ENCODE data around the gene TPM2.

Gene TPM2

GRCh38 chr9:35679091-35679490 lies 10.6 kb downstream of the TPM2 start:
- DNase-seq (ENCODE audit: low read depth), result no peak

DNA sequence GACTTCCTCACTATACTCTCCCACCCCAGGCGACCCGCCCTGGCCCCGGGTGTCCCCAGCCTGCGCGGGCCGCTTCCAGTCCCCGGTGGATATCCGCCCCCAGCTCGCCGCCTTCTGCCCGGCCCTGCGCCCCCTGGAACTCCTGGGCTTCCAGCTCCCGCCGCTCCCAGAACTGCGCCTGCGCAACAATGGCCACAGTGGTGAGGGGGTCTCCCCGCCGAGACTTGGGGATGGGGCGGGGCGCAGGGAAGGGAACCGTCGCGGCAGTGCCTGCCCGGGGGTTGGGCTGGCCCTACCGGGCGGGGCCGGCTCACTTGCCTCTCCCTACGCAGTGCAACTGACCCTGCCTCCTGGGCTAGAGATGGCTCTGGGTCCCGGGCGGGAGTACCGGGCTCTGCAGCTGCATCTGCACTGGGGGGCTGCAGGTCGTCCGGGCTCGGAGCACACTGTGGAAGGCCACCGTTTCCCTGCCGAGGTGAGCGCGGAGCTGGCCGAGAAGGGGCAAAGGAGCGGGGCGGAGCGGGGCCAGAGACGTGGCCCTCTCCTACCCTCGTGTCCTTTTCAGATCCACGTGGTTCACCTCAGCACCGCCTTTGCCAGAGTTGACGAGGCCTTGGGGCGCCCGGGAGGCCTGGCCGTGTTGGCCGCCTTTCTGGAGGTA lies 13.9 kb downstream of the TPM2 start:
- DNase-seq (ENCODE audit: low read depth), result no peak

- no peak for DNase-seq (ENCODE audit: low read depth)
These were observed 14.5 kb downstream of the TPM2 start for GRCh38 chr9:35675204-35675603.

DNA sequence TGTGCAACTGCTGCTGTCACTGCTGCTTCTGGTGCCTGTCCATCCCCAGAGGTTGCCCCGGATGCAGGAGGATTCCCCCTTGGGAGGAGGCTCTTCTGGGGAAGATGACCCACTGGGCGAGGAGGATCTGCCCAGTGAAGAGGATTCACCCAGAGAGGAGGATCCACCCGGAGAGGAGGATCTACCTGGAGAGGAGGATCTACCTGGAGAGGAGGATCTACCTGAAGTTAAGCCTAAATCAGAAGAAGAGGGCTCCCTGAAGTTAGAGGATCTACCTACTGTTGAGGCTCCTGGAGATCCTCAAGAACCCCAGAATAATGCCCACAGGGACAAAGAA lies 15.7 kb downstream of the TPM2 start:
- no peak for DNase-seq (ENCODE audit: low read depth)

- no peak for DNase-seq (ENCODE audit: low read depth)
These were observed 16.3 kb downstream of the TPM2 start, which contains the start of gene CA9 for GRCh38 chr9:35673132-35674024. TSS of gene CA9 (plus strand) at chr9:35673928. CDS start at chr9:35673960, 32 bp downstream.

DNA sequence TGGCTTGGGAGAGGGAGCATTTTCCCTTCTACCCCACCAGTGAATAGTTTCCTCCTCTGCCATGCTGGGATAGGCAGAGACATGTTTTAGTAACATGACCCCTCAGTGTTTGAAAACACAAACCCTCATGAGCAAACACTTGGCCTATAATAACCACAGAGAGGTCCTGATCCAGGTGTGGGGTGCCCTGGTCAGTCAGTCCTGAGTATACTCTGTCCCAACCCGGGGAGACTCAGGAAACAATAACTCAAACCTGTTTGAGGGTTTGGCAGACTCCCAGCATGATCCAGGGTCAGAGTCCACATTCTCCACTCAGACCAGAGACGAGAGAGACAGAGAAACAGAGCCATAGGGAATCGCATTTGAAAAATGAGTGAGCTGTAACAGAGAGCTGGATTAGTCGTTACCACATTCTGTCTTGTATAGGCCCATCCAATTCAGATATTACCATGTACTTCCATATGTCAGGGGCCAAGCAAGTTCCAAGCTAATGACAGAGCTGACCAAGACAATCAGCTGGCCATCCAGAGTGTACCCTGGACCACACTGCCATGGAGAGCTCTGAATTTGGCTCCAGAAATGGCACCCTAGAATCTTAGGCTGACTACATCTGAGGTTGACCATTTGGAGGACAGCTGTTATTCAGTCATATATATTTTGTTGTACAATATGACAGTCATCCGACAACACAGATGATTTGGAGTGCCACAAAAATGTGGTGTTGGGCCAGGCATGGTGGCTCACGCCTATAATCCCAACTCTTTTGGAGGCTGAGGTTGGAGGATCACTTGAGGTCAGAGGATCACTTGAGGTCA lies 20.2 kb downstream of the TPM2 start:
- DNase-seq (ENCODE audit: low read depth), result no peak

DNA sequence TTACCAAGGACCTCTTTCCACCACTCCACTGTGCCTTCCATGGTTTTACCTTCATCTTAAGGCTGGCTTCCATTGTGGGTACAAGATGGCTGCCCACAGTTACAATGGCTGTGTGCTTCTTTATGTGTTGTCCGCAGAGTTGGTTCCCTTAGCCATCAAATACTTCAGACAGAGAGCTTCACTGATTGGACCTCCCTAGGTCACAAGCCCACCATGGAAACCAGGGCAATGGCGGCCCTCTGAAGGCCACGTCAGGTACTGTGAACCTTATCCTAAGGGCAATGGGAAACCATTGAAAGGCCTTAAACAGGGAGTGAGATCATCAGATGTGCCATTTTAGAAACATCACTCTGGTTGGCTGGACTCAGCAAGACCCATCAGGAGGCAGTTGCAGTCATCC lies 21.8 kb downstream of the TPM2 start:
- no peak for DNase-seq (ENCODE audit: low read depth)

- DNase-seq (ENCODE audit: low read depth), result no peak
These were observed 23.2 kb downstream of the TPM2 start for GRCh38 chr9:35666549-35666948.

DNA sequence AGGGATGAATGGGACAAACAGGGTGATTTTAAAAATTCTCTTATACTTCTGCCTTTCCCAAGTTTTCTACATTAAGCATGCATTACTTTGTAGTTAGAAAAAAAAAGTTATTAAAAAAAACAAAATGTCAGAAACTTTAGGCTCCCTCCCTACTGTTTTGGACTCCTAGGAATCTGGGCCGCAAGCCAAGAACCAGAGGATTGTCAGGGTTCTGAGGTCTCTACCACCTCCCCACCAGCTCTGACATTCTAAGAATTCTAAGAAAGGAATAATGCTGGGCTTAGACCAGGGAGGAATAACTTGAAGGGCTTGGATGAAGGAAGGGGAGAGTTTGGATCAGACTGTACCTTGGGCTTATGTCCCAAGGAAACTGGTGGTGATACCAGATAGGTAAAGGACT lies 23.7 kb downstream of the TPM2 start:
- no peak for DNase-seq (ENCODE audit: low read depth)

- no peak for DNase-seq (ENCODE audit: low read depth)
These were observed 24.3 kb downstream of the TPM2 start for GRCh38 chr9:35665471-35665818.

GRCh38 chr9:35664531-35665470 lies 24.9 kb downstream of the TPM2 start, which contains the start of gene ARHGEF39:
TSS of gene ARHGEF39 (minus strand) at chr9:35665195. CDS start at chr9:35665169, 26 bp downstream.
- DNase-seq (ENCODE audit: low read depth), result no peak

- no peak for DNase-seq (ENCODE audit: low read depth)
These were observed 27.3 kb downstream of the TPM2 start for GRCh38 chr9:35662437-35662836.

- no peak for DNase-seq (ENCODE audit: low read depth)
These were observed 27.9 kb downstream of the TPM2 start for GRCh38 chr9:35661756-35662350.

- no peak for DNase-seq (ENCODE audit: low read depth)
These were observed 28.7 kb downstream of the TPM2 start for GRCh38 chr9:35660966-35661415.

GRCh38 chr9:35659340-35659739 lies 30.4 kb downstream of the TPM2 start:
- no peak for DNase-seq (ENCODE audit: low read depth)

- DNase-seq (ENCODE audit: low read depth), result no peak
These were observed 30.8 kb downstream of the TPM2 start for GRCh38 chr9:35658968-35659220.

DNA sequence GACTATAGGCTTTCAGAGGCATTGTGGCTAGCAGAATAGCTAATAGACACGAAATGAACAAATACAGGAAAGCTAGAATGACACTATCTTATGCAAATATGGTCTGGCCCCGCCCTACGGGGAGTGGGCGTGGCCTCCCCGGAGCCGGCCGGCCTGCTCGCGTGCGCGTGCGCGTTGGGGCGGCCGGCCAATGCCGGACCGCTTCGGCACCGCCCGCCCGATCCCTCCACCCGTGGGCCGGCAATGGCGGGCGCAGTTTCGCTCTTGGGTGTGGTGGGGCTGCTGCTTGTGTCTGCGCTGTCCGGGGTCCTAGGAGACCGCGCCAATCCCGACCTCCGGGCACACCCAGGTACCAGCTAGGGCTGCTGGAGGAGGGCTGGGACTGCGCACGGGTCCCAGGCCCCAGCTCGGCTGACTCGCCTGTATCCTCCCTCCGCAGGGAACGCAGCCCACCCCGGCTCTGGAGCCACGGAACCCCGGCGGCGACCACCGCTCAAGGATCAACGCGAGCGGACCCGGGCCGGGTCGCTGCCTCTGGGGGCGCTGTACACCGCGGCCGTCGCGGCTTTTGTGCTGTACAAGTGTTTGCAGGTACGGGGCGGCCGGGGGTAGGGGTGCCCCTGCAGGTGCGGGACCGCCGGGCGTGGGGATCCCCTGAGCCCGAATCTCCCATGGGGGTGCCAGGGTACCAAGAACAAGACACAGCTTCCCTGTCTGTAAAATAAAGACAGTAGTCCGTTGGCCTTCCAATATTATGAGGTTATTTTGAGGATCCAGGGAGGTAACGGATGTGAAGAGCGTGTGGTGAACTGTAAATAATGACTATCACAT lies 31.4 kb downstream of the TPM2 start, which contains the start of gene CCDC107:
TSS of gene CCDC107 (plus strand) at position 156 of the 831 bp plus-strand sequence. CDS start at position 244, 88 bp downstream.
- peak; percentile 62 for DNase-seq (ENCODE audit: low read depth)

DNA sequence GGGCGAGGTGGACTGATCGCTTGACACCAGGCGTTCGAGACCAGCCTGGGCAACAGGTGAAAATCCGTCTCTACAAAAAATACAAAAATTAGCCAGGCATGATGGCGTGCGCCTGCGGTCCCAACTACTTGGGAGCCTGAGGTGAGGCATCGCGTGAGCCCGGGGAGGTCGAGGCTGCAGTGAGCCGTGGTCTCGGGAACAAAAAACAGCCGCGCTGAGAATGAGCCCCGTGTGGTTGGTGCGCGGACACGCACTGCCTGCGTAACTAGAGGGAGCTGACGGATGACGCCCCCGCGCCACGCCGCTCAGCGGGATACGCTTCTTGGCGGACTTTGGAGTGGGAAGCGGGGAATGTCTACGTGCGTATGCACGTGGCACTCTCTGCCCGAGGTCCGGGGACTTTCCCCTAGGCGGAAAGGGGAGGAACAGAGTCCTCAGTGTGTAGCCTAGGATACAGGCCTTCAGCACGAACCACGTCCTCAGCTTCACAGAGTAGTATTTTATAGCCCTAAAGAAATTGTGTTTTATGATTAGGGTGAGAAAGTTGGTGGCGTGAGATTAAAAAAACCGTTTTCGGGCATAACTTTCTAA lies 32.1 kb downstream of the TPM2 start, which contains the start of gene RMRP:
TSS of gene RMRP (minus strand) at position 474 of the 591 bp plus-strand sequence.
- peak; percentile 72 for DNase-seq (ENCODE audit: low read depth)

GRCh38 chr9:35656831-35657545 lies 32.7 kb downstream of the TPM2 start:
- DNase-seq (ENCODE audit: low read depth), result no peak
